NB4 (cell line): ENCODE data around the gene OTUB2.

Source experiments
- CTCF ChIP-seq: IDR thresholded peaks from one replicate; pipeline ENCODE4 v1.5.1; 2012; ENCODE audit warnings: low read depth, low read length
- MYC ChIP-seq: IDR thresholded peaks from 2 replicates; pipeline ENCODE4 v1.6.1; 2011; ENCODE audit warnings: low read depth, low read length
- POLR2A ChIP-seq: IDR thresholded peaks from 2 replicates; pipeline ENCODE4 v1.6.1; 2011; ENCODE audit warnings: mild to moderate bottlenecking; ENCODE audit not compliant: insufficient read length; ENCODE audit errors: extremely low read depth
- TF ChIP-seq, protein P1 (sequence below): IDR thresholded peaks from 2 replicates; pipeline ENCODE4 v1.6.1; 2011; ENCODE audit warnings: low read depth, low read length

GRCh38 chr14:94051115-94051514, 25.0 kb downstream of the OTUB2 start:
- TF ChIP-seq CTCF (peak; percentile 19), POLR2A (no peak), MYC (no peak)
- TF ChIP-seq, protein P1, sequence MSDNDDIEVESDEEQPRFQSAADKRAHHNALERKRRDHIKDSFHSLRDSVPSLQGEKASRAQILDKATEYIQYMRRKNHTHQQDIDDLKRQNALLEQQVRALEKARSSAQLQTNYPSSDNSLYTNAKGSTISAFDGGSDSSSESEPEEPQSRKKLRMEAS = no peak
